DOHH2 (cell line): ENCODE measurements around the gene RIPPLY1.

ENCODE experiments used
- CTCF ChIP-seq: fragments of 200-600 bp; sonication (generic); IDR thresholded peaks from one replicate; pipeline ENCODE4 v1.5.1; 2014; ENCODE audit warnings: antibody characterized with exemption, mild to moderate bottlenecking, low read depth, low read length; ENCODE audit not compliant: poor library complexity, severe bottlenecking
- EZH2phosphoT487 ChIP-seq: fragments of 200-600 bp; sonication (generic); IDR thresholded peaks from 2 replicates; pipeline ENCODE4 v1.6.1; 2017; ENCODE audit warnings: borderline replicate concordance, mild to moderate bottlenecking, antibody characterized with exemption, low read length, moderate library complexity, mixed read lengths

- TF ChIP-seq EZH2phosphoT487 (no peak), CTCF (no peak)
Observed at GRCh38 chrX:106946464-106946863, 43.3 kb upstream of the RIPPLY1 start.
